Esophagus squamous epithelium (tissue), 5 donors: ENCODE results near the gene USH1C. TPM values are rescaled to one million over a fixed set of nuclear protein-coding genes. Genes with fewer than 3 reads are reported as not detected.

ENCODE experiments used
- DNase-seq: peaks from one replicate; lab custom pipeline; 2025; lab: John Stamatoyannopoulos, UW
- H3K27ac ChIP-seq, 4 donors: fragments of 200-600 bp; sonication (generic); one replicate each; pipeline ENCODE4 v1.5.1; 2016 to 2019; ENCODE audit warnings: mild to moderate bottlenecking in 1 of 4
- H3K27me3 ChIP-seq, 4 donors: fragments of 200-600 bp; sonication (generic); 1 replicate in 3 of 4; 2 replicates in 1 of 4; pipeline versions ENCODE4 v1.5.1 to v1.6.0; 2017 to 2021; ENCODE audit warnings: antibody characterized with exemption in 1 of 4
- H3K36me3 ChIP-seq, 3 donors: fragments of 200-600 bp; sonication (generic); one replicate each; pipeline ENCODE4 v1.5.1; 2016 to 2019
- H3K4me1 ChIP-seq, 3 donors: fragments of 200-600 bp; sonication (generic); one replicate each; pipeline ENCODE4 v1.5.1; 2017 to 2019
- H3K4me3 ChIP-seq, 4 donors: fragments of 200-600 bp; sonication (generic); 1 replicate in 3 of 4; 2 replicates in 1 of 4; pipeline ENCODE4 v1.5.1; 2016 to 2019; ENCODE audit warnings: mild to moderate bottlenecking in 2 of 4, moderate library complexity in 1 of 4
- H3K9me3 ChIP-seq, 3 donors: fragments of 200-600 bp; sonication (generic); one replicate each; pipeline ENCODE4 v1.5.1; 2016 to 2019
- CTCF ChIP-seq, 6 experiments: fragments of 450-650 bp in 4 of 6; fragments of 200-600 bp in 2 of 6; sonication (generic) in 2 of 6; IDR thresholded peaks; one replicate each; pipeline ENCODE4 v1.5.1; 2016 to 2019; ENCODE audit warnings: antibody characterized with exemption in 6 of 6, mild to moderate bottlenecking in 4 of 6, moderate library complexity in 4 of 6
- POLR2A ChIP-seq, 4 donors: fragments of 450-650 bp; IDR thresholded peaks; one replicate each; pipeline ENCODE4 v1.6.1; 2017; ENCODE audit warnings: antibody characterized with exemption in 4 of 4, mild to moderate bottlenecking in 4 of 4, moderate library complexity in 3 of 4
- WGBS, 2 donors: methylation state at CpG; one replicate each; pipeline ENCODE4 v1.1.5; 2018; 5-methylcytosine and 5-hydroxymethylcytosine counted together
- intact Hi-C: fragments of 100-400 bp; cut with DNase I; formaldehyde crosslinking; loops from one replicate; pipeline ENCODE4 v1.15.0; 2022
- total RNA-seq, 4 donors: library from RNA; depleted of rRNA; stranded (reverse); fragments of >200 nt; gene quantifications; one replicate each; pipeline ENCODE4 v1.1.0, GENCODE V29; 2016
- donor health status: DM: yes; HTN: yes; CAD: no.

Gene USH1C
- total RNA-seq, 4 donors from 2014 or later: not detected

GRCh38 chr11:17574141-17575091 is 30.2 kb upstream of the USH1C start:
- Histone ChIP-seq H3K27me3 (peaks cover 0 to 20% (median 0%) of the 10 kb centered on the region in 4 donors), H3K36me3 (no peaks in the 10 kb centered on the region), H3K9me3 (no peaks in the 10 kb centered on the region), H3K4me1 (no peaks in the 10 kb centered on the region), H3K4me3 (no peak overlapping the region), H3K27ac (no peak overlapping the region)
- WGBS, 2 donors: 85 to 94% methylated on average over 2 of the region's 9 CpGs
- TF ChIP-seq POLR2A (IDR thresholded peaks at IDR 0.05) (no peak), CTCF (IDR thresholded peaks at IDR 0.05) (no peak)
- DNase-seq: no peak
- intact Hi-C loops: no loop called here

GRCh38 chr11:17573526-17573925 is 29.3 kb upstream of the USH1C start:
- no peaks in the 10 kb centered on the region for H3K36me3 ChIP-seq
- H3K4me1 ChIP-seq: no peaks in the 10 kb centered on the region
- no peak for DNase-seq
- H3K4me3 ChIP-seq: no peak overlapping the region
- 83 to 90% methylated on average over 3 of the region's 3 CpGs for WGBS, 2 donors
- intact Hi-C loops: no loop called here
- TF ChIP-seq POLR2A (IDR thresholded peaks at IDR 0.05) (no peak), CTCF (IDR thresholded peaks at IDR 0.05) (no peak)
- peaks cover 0 to 23% (median 0%) of the 10 kb centered on the region in 4 donors for H3K27me3 ChIP-seq
- no peak overlapping the region for H3K27ac ChIP-seq
- H3K9me3 ChIP-seq: no peaks in the 10 kb centered on the region

GRCh38 chr11:17572791-17573460 is 28.7 kb upstream of the USH1C start:
- Histone ChIP-seq H3K9me3 (no peaks in the 10 kb centered on the region), H3K27ac (no peak overlapping the region), H3K27me3 (peaks cover 0 to 23% (median 0%) of the 10 kb centered on the region in 4 donors), H3K36me3 (no peaks in the 10 kb centered on the region), H3K4me1 (no peaks in the 10 kb centered on the region), H3K4me3 (no peak overlapping the region)
- 74 to 84% methylated on average over 11 to 17 of the region's 20 CpGs for WGBS, 2 donors
- intact Hi-C loops: no loop called here
- no peak for TF ChIP-seq POLR2A (IDR thresholded peaks at IDR 0.05)
- TF ChIP-seq CTCF (IDR thresholded peaks at IDR 0.05): no peak
- DNase-seq: no peak

GRCh38 chr11:17572359-17572690 is 28.1 kb upstream of the USH1C start:
- no peaks in the 10 kb centered on the region for H3K9me3 ChIP-seq
- no peaks in the 10 kb centered on the region for H3K4me1 ChIP-seq
- intact Hi-C loops: no loop called here
- 44 to 56% methylated on average over 2 to 3 of the region's 3 CpGs for WGBS, 2 donors
- no peak for TF ChIP-seq POLR2A (IDR thresholded peaks at IDR 0.05)
- TF ChIP-seq CTCF (IDR thresholded peaks at IDR 0.05): no peak
- no peaks in the 10 kb centered on the region for H3K36me3 ChIP-seq
- H3K27ac ChIP-seq: no peak overlapping the region
- no peak overlapping the region for H3K4me3 ChIP-seq
- H3K27me3 ChIP-seq: peaks cover 0 to 23% (median 0%) of the 10 kb centered on the region in 4 donors
- DNase-seq: no peak
